Activated effector memory CD4-positive, alpha-beta T cell treated with Interleukin-2 at 50 U/mL for 16 hours (primary cell): ENCODE data around the gene CENPT.
"Not testable (repeated sequence)": the region's sequence is repeated elsewhere in the genome, so short reads cannot be mapped to it uniquely, and the experiment has no call there.

Source experiments
- DNase-seq: peaks from one replicate; pipeline ENCODE4 v3.0.0-alpha.2; 2020

CENPT gene

DNA sequence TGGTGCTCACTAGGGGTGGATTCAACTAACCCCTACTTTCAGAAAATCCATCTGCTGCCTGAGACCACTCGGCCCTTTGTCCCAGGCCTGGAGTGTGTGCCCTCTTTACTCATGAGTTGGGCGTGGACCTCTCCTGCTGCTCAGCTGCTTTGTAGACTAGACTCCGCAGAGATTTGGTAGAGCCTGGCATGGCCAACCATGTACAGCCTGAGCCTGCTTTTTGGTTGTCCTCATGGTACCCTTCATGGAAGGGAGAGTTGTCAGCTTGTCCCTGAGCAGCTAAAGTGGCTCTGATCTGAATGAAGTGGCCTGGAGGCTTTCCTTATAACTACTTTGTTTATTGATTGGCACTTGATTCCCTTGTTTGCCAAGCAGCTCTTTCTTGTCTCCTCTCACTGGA is 26.9 kb upstream of the CENPT start:
- DNase-seq, result no peak

DNA sequence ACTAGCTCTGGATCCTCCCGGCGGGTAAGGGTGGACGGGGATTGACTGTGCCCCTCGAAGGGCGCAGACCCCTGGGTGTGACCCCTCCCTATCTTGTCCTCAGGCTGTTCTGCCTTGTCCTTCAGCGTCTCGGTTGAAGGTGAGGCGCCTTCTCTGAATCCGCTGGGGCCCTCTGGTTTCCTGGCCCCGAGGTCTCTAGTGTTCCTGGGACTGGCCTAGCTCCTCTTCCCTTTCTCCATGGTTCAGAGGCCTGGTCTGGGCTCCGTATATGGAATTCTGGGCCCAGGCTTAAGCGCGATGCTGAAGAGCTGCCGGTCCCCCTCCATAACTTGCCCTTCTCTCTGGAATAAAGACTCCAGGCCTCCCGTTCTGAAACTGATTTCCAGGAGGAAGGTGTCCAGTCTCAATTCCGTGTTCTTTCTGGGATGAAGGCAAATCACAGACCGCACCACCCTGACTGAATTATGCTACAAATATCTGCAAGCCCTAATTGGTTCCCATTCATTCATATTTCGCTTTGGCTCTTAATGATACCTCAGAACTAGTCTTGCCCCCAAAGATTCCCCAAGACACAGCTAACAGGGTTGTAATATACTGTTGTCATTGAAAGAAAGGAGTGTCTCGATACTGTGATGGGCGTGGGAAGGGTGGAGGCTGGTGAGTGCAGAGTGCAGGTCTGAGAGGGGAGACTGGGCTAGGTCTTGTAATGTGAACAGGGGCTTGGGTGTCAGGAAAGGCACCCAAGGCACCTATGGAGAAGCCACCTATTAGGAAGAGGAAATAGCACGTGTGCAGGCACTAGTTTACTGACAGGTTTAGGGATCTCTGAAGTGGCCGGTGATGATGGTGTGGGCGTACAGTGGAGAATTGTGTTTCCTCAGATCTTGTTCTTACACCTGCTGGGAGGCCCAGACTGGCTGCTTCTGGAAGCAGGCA is 26.2 kb upstream of the CENPT start:
- DNase-seq, result no peak

DNA sequence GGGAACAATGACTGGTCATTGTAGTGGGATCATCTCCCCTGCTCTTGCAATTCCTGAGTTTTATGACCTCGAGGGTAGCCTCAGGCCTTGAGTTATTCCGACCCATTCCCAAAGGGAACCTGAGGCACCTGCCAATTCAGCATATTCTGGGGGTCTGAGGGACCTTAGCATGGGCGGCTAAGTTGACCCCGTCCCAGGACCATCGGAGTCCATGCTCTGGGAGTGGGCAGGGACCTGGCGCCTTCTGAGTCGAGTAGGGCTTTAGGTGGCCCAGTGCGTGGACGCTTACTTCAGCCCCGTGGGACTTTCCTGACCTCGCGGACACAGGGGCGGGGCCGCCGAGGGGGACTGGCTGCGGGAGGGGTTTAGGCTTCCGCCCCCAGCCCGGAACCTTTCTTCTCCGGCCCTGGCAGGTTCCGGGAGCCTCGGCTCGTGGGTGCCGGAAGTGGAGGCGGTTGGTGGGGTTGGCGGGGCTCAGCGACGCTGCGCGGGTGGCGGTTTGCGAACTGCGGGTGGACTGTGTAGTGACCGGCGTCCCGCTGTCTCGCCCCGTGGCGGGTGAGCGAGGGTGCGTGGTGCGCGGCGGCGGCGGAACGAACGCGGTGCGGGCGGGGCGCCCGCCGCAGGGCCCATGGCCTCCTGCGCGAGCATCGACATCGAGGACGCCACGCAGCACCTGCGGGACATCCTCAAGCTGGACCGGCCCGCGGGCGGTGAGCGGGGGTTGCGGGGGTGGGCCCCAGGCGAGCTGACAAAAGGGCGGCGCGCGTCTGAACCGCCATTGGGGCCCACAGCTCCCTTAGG is 25.3 kb upstream of the CENPT start, which contains the start of gene EDC4:
EDC4 (plus strand) TSS at position 422 of the 804 bp plus-strand sequence; CDS start at position 632, 210 bp downstream.
- DNase-seq, result peak; percentile 84

DNA sequence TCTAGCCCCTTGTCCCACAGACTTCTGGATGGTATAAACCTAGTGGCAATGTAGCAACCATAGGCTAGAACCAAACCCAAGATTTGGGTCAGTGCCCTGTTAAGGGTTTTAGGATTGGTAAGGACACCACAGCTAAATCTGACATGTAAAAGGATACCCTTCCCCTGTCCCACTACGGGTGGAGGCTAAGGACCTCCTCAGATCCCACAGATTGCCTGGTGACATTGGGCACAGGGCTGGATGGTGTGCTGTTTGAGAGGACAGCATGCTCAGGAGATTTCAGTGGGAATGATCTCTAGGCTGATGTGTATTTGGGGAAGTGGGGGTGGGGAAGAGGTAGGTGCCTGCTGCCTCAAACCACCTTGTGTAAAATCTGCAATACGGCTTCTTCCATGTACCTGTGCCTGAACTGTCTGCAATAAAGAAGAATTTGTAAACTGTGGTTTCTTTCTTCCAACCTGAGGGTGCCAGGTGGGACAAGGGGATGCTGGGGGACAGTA is 24.7 kb upstream of the CENPT start:
- DNase-seq, result no peak

DNA sequence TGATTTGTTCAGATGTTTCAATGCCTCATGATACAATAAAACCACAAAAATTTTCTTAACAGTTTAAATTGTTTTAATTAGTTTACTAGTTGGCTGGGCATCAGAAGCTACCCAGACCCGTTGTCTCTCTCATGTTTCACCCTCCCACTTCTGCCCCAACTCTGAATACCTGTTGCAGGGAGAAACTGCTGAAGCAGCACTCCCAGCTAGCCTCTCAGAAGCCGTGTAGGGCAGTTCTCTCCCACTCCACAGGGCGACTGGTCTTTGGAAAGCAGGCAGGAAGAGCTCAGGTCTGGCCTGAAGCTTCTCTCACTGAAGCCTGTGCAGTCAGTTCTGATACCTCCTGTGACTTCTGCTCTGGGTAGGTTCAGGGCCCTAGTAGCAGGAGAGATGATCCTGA is 23.8 kb upstream of the CENPT start:
- no peak for DNase-seq

DNA sequence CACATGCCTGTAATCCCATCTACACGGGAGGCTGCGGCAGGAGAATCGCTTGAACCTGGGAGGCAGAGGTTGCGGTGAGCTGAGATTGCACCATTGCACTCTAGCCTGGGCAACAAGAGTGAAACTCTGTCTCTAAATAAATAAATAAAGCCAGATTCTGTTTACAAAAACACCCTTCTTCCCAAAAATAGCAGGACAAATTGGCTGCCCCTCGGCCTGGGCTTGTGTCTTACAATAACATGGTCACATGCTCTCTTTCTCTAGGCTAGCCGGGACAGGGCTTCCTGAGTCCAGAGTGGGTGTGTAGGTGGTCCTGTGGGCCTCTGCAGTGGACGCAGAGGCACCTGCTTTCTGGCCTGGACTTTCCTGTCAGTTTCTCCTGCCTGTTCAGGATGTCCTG is 22.2 kb upstream of the CENPT start:
- no peak for DNase-seq

DNA sequence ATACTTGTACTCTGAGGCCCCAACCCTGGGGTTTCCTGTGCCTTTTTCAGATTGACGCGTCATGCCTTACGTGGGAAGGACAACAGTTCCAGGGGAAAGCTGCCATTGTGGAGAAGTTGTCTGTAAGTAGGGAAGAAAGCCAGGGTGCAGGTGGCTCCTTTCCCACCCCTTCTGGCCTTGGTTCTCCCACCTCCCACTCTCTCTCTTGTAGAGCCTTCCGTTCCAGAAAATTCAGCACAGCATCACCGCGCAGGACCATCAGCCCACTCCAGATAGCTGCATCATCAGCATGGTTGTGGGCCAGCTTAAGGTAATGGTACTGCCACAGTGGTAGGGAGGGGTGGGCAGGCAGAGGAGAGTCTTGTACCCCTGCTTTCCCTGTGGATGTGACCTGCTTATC is 20.8 kb upstream of the CENPT start:
- DNase-seq, result no peak

DNA sequence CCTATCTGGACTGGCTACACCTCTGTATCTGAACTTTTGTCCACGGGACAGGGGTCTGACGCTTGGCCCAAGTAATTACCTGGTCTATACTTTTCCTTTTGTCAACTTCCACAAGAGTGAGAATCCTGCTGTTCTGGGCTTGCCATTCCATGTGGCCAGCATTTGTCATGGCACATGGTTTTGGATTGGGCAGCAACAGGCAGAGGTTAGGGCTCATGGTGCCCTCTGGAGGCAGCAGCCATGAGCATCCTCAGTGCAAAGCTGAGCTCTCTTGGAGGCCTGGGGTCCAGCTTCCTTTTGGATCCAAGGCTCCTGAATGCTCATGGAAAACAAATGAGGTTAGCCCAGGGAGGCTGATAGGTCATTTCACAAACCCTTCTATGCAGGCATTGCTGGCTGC is 17.8 kb upstream of the CENPT start:
- DNase-seq, result no peak

DNA sequence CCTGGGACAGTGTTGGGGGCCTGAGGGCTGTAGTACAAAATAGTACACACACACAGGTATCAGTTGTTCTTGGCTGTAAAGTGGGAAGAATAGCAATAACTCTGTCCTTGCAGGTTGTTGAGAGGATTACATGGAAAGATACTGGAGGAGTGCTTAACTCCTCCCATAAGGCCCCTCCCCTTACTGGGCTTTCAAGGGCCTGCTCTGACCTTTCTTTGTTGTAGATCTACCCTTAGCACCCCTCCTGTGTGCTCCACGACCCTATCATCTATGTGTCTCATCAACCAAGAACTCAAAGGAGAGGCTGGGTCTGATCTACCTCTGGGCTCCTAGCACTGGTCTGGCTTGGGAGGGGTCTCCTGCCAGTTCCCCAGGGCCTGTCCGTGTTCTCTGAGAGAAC is 17.1 kb upstream of the CENPT start:
- no peak for DNase-seq

DNA sequence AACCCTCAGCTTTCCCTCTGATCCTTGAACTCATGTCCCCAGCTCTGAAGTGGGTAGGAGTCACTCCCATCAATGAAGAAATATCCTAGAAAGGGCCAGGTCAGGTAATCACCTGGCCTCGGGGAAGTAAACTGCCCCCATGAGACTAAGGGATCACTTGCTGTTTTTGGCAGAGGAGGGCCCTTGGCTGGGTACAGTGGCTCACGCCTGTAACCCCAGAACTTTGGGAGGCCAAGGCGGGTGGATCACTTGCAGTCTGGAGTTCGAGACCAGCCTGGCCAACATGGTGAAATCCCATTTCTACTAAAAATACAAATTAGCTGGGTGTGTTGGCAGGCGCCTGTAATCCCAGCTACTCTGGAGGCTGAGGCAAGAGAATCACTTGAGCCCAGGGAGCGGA is 16.6 kb upstream of the CENPT start:
- not testable (repeated sequence) for DNase-seq

DNA sequence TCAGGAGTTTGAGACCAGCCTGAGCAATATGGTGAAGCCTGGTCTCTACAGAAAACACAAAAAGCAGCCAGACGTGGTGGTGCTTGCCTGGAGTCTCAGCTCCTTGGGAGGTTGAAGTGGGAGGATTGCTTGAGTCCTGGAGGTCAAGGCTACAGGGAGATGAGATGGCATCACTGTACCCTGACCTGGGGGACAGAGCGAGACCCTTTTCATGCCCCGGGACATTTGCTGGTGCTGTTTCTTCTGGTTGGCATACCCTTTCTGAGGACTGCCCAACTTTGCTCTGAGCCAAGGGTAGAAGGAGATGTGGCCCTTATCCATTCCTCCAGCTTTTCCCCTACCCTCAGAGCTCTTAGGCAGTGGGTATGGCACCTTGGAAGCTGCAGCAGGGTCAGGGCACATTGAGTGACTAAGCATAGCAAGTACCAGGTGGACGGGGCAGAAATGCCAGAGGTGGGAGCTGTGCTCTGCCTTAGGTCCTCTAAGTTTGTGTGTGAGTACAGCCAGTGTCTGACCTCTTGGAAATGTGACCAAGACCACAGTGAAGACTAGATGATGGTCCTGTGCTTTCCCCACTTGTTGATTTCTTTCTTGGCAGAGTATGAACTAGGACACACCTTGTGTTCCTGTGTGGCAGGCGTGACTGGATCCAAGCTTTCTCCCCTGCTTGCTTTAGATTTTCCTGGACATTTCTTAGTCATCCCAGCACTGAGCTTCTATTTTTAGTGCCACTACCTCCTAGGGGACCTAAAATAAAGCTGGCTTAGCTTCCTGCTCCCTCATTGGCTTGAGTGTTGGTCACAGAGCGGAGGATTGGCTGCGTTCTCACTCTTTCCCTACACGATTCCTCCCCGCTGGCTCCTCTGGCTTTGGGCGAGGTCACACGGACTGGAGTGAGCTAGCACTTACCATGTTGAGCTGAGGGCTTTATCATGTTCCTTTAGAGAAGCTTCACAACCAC is 15.4 kb upstream of the CENPT start:
- no peak for DNase-seq

DNA sequence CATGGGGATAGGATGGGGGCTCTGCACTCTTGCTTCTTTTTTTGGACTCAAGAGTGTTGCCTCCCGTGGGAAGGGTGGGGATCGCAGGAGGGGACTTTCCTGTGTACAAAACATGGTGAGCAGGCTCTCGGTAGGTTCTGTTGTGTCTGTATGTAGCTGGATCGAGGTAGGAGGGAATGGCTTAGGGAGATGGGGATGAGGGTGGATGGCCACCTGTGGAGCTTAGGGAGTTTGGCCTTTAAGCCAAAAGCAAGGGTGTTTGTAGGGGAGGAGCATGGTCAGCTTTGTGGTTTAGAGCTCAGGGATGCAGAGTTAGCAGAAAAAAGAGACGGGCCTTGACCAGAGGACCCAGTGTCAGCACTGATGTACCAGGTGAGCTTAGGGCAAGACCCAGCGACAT is 14.4 kb upstream of the CENPT start:
- no peak for DNase-seq

DNA sequence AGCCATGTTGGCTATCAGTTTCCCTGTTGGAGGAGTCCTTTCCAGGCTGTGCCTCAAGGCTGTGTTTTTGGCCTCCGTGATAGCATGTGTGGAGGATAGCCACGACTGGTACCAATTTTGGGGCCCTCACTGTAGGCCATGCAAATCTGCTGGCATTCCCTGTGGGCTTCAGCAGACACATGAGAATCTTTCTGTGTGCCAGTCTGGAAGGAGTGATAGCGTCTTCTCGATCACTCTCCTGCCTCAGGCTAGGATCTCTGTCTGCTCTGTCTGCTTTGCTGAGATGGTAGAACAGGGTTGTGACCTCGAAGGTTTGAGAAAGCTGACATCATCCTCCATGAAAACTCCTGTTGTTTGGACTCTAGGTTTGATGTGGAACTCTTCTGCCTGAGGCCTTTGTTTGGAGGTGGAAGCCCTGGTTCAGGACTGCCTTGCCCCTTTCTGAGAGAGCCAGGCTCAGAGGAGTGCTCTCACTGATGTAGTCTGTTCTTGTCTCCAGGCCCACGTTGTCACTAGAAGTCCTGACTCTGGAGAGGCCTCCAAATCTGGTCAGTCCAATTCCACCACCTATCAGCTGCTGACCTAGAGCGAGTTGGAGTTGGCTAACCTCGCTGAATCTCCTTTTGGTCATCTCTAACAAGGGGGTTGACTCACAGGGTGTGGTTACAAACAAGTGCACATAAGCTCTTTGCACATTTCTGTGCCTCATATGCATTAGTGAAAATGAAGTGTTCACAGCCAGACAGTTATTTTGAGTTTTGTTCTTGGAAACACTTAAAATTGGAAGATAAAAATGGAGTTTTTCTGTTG is 13.3 kb upstream of the CENPT start:
- no peak for DNase-seq

DNA sequence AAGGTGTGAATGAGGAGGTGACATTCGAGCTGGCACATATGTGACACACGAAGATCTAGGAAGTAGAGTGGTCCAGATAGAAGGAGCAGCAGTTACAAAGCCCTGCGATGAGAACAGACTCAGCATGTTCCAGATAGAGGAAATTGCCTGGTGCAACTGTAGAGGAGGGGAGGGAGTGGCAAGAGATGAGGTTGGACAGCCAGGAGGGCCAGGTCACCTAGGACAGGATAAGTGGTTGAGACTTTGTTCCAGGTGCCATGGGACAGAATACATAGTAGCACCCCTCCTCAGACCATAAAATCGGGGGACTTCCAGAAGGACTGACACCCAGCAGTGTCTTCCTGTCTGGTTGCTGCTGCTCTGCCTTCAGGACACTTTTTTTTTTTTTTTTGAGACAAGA is 11.0 kb upstream of the CENPT start:
- DNase-seq, result no peak

DNA sequence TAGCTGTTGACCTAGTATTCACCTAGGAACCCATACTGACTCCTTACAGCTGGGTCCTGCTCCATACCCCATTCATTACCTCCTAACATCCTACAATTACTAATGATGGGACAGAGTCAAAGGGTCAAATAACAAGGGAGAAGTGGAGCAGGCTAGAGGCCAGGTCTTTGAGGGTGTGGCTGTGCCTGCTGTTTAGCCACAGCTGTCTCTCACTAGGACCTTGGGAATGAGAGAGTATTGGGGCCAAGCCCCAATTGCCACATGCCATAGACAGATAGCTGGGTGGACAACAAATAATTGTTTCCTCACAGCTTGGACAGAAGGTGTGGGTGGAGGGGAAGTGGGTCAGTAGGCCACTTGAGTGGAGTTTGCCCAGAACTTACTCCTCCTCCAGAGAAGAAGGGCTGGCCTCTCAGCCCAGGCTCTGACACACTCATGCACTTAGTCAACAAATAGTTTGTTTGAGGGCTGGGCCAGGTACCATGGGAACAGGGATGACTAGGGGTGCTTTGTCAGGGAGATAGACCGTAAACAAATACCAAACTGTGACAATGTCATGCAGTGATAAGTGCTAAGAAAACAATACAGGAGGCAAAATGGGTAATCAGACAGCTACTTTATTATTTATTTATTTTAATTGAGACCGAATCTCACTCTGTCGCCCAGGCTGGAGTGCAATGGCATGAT is 10.2 kb upstream of the CENPT start:
- DNase-seq, result no peak

DNA sequence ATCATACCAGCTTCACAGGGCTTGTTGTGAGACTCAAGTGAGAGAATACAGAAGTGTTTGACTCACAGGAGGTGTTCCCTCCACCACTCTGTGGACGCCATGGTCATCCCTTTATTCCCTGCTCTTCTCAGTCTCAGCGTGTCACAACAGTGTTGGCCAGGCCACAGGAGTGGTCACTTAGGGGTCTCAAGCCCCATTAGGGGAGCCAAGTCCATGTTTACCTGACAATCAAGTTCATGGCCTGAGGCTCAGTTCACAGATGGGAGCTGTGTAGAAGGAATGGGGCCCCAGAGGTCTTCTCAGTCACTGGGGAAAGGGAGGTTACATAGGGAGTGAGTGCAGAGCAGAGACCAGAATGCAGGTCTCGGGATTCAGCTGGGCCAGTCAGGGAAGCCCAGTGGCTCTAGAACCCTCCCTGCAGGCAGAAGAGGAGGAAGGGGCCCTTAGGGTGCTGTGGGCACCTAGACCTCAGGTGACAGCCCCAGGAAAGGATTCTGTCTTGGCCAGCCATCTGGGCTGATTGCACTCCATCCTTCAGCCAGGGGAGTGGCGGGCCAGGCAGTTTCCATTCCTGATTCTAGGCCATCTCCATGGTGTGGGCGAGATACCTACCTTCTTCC is 9.5 kb upstream of the CENPT start:
- no peak for DNase-seq

DNA sequence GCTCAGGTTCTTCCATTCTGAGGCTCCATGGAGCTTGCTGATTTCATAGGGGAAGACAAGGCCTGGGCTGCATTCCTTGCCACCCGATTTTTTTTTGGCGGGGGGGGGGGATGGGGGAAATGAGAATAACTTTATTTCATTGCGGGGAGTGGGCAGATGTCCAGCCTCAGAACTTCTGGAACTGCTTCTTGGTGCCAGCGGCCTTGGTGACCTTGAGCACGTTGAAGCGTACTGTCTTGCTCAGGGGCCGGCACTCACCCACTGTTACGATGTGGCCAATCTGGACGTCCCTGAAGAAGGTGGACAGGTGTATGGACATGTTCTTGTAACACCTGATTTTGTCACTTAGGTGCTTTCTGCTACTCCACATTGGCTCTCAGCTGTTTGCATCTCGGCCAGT is 8.3 kb upstream of the CENPT start:
- no peak for DNase-seq

DNA sequence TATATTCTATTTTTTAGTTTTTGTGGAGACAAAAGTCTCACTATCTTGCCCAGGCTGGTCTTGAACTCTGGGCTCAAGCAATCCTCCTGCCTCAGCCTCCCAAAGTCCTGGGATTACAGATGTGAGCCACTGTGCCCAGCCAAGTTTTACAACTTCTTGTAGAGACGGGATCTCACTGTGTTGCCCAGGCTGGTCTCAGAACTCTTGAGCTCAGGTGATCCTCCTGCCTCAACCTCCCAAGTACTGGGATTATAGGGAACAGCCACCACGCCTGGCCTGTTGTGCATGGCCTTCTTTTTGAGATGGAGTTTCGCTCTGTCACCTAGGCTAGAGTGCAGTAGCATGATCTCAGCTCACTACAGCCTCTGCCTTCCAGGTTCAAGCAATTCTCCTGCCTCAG is 6.2 kb upstream of the CENPT start:
- no peak for DNase-seq

DNA sequence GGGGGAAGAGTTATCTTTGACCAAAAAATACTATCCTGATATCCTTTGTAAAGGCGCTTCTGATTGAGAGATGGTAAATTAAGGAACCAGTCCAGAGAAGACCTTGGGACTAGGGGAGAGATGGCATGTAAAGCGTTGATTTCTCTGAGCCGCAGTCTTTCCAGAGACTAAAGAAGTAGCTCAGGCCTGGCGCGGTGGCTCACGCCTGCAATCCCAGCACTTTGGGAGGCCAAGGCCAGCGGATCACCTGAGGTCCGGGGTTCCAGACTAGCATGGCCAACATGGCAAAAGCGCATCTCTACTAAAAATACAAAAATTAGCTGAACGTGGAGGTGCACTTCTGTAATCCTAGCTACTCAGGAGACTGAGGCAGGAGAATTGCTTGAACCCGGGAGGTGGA is 625 bp upstream of the CENPT start:
- DNase-seq, result no peak

DNA sequence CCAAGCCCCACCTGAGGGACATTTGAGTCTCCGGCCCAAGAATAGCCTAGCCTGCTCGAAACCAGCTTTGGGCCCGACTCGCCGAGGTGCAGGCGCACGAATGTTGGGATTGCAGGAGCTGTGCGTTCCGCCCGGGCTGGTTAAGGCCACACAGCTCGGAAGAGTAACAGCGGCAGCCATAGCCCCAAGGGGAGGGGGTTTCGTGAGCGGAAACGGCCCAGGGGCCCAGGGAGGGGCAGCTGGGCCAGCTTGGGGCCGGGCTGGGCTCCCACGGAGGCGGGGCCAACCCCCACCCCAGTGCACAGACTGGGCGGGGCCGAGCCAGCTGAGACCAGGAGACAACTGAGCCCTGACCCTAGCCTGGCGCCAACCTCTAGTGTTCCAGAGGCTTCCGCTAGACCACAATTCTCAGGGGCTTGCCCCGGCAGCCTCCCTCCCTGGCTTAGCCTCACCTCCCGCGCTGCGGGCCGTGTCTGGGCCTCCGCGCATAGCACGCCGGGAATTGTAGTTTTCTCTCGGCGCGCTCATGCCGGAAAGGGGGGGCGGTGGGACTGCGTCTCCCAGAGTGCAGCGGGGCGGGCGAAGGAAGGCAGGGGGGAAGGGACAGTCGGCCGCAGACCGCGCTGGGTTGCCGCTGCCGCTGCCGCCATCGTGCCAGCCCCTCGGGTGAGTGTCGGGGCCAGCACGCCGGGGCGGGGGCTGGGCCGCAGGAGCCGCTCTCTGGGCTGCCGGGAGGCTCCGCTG is 1.0 kb downstream of the CENPT start, which contains the start of gene NUTF2:
NUTF2 (plus strand) TSS at position 614 of the 744 bp plus-strand sequence. CDS start 18,198 bp downstream, outside the sequence.
- peak; percentile 95 for DNase-seq
